Ishikawa (cell line): ENCODE measurements around the gene ILKAP.

Experiments used
- CREB1 ChIP-seq: IDR thresholded peaks from 2 replicates; pipeline ENCODE4 v1.6.1; 2012; ENCODE audit warnings: low read depth
- EGR1 ChIP-seq: IDR thresholded peaks from 2 replicates; pipeline ENCODE4 v1.6.1; 2012
- EP300 ChIP-seq: IDR thresholded peaks from 2 replicates; pipeline ENCODE4 v1.6.1; 2012; ENCODE audit warnings: borderline replicate concordance
- FOXM1 ChIP-seq: IDR thresholded peaks from 2 replicates; pipeline ENCODE4 v1.6.1; 2012; ENCODE audit warnings: low read depth, borderline replicate concordance
- MAX ChIP-seq: IDR thresholded peaks from 2 replicates; pipeline ENCODE4 v1.6.1; 2012
- RAD21 ChIP-seq: IDR thresholded peaks from 2 replicates; pipeline ENCODE4 v1.6.1; 2012; ENCODE audit warnings: low read depth
- REST ChIP-seq: IDR thresholded peaks from 2 replicates; pipeline ENCODE4 v1.6.1; 2012; ENCODE audit warnings: low read depth, mild to moderate bottlenecking
- TAF1 ChIP-seq: IDR thresholded peaks from 2 replicates; pipeline ENCODE4 v1.6.1; 2012; ENCODE audit warnings: low read depth, mild to moderate bottlenecking
- TCF12 ChIP-seq: IDR thresholded peaks from 2 replicates; pipeline ENCODE4 v1.6.1; 2012; ENCODE audit warnings: low read depth
- TEAD4 ChIP-seq: IDR thresholded peaks from 2 replicates; pipeline ENCODE4 v1.6.1; 2012
- USF1 ChIP-seq: IDR thresholded peaks from 2 replicates; pipeline ENCODE4 v1.6.1; 2012
- YY1 ChIP-seq: IDR thresholded peaks from 2 replicates; pipeline ENCODE4 v1.6.1; 2012; ENCODE audit warnings: low read depth

GRCh38 chr2:238170386-238171071 lies 33.0 kb downstream of the ILKAP start:
- TF ChIP-seq EP300 (no peak), TEAD4 (no peak), TCF12 (no peak), FOXM1 (no peak), REST (no peak), RAD21 (no peak), CREB1 (no peak), MAX (no peak), YY1 (no peak), TAF1 (no peak), EGR1 (no peak), USF1 (no peak)
